Medulla oblongata (tissue), 1 donor: ENCODE data around the gene RHOT2.
A peak's percentile ranks its signal among the peaks of the same experiment; 100 is the strongest.

Experiments
- DNase-seq: peaks from one replicate; pipeline ENCODE4 v3.0.0-alpha.2; 2015; ENCODE audit errors: extremely low spot score

The RHOT2 gene

GRCh38 chr16:647173-647902 is 20.6 kb upstream of the RHOT2 start:
- DNase-seq, result no peak

- no peak for DNase-seq
Measured at GRCh38 chr16:648071-648780, 19.7 kb upstream of the RHOT2 start.

- peak; percentile 95 for DNase-seq
Measured at GRCh38 chr16:648781-649589, 18.9 kb upstream of the RHOT2 start, which contains the start of gene WDR90. TSS of gene WDR90 (plus strand) at chr16:649365. CDS start at chr16:649417, 52 bp downstream.

GRCh38 chr16:649631-650030 is 18.3 kb upstream of the RHOT2 start:
- DNase-seq, result no peak

GRCh38 chr16:651844-652243 is 16.1 kb upstream of the RHOT2 start:
- DNase-seq, result no peak

- no peak for DNase-seq
Measured at GRCh38 chr16:652454-653305, 15.3 kb upstream of the RHOT2 start.

GRCh38 chr16:654034-654433 is 13.9 kb upstream of the RHOT2 start:
- DNase-seq, result no peak

- no peak for DNase-seq
Measured at GRCh38 chr16:657487-657886, 10.4 kb upstream of the RHOT2 start.

GRCh38 chr16:658679-659571 is 9.0 kb upstream of the RHOT2 start:
- no peak for DNase-seq

GRCh38 chr16:659618-660017 is 8.3 kb upstream of the RHOT2 start:
- DNase-seq, result no peak

- DNase-seq, result no peak
Measured at GRCh38 chr16:660132-660458, 7.8 kb upstream of the RHOT2 start.

- DNase-seq, result peak; percentile 85
Measured at GRCh38 chr16:660459-661183, 7.3 kb upstream of the RHOT2 start.

GRCh38 chr16:661184-661821 is 6.6 kb upstream of the RHOT2 start:
- DNase-seq, result no peak

- DNase-seq, result no peak
Measured at GRCh38 chr16:662095-662494, 5.8 kb upstream of the RHOT2 start.

GRCh38 chr16:662597-662996 is 5.3 kb upstream of the RHOT2 start:
- no peak for DNase-seq

GRCh38 chr16:666572-666971 is 1.4 kb upstream of the RHOT2 start:
- no peak for DNase-seq

GRCh38 chr16:667113-667779 is 686 bp upstream of the RHOT2 start:
- DNase-seq, result no peak

- DNase-seq, result no peak
Measured at GRCh38 chr16:668519-669171, 713 bp downstream of the RHOT2 start.
